ENCODE data around the gene DEFB110. TPM values are rescaled to one million over a fixed set of nuclear protein-coding genes. Genes with fewer than 3 reads are reported as not detected.

Gene DEFB110
- total and polyA plus RNA-seq, 2 donors (not counting 1 experiment from before 2014, with no cell fraction given) = not detected

DNA sequence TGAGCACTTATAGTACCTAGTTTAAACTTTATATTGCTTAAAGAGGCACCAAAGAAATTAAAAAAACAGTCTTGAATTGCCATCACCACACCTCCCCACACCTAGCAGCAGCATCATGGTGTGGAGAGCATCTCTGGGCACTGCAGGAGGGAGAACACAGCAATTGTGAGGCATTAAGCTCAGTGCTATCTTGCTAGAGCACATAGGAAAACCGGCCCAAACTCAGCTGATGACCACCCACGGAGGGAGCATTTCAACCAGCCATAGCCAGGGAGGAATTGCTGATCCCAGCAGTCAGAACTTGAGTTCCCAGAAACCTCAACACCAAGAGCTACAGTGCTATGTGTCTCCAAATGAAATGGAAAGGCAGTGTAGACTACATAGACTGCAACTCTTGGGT lies 32.9 kb downstream of the DEFB110 start:
- TF ChIP-seq EZH2 (IDR thresholded peaks at IDR 0.05; ENCODE audit: low read length, missing control alignments) = no peak
- TF ChIP-seq, protein P1, sequence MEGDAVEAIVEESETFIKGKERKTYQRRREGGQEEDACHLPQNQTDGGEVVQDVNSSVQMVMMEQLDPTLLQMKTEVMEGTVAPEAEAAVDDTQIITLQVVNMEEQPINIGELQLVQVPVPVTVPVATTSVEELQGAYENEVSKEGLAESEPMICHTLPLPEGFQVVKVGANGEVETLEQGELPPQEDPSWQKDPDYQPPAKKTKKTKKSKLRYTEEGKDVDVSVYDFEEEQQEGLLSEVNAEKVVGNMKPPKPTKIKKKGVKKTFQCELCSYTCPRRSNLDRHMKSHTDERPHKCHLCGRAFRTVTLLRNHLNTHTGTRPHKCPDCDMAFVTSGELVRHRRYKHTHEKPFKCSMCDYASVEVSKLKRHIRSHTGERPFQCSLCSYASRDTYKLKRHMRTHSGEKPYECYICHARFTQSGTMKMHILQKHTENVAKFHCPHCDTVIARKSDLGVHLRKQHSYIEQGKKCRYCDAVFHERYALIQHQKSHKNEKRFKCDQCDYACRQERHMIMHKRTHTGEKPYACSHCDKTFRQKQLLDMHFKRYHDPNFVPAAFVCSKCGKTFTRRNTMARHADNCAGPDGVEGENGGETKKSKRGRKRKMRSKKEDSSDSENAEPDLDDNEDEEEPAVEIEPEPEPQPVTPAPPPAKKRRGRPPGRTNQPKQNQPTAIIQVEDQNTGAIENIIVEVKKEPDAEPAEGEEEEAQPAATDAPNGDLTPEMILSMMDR (conservative IDR thresholded peaks at IDR 0.05 in 1 of 2, IDR thresholded peaks at IDR 0.05 in 1 of 2; ENCODE audit: low read depth in 1 of 2, low read length in 2 of 2) = no peak
- no peaks in the 10 kb centered on the region for H3K36me3 ChIP-seq (ENCODE audit: control insufficient read depth, insufficient read depth, low read length)

GRCh38 chr6:49987749-49988148 lies 34.0 kb downstream of the DEFB110 start:
- DNase-seq (ENCODE audit: low read depth in 2 of 2) = no peak
- Histone ChIP-seq H3K79me2 (ENCODE audit: control insufficient read depth, insufficient read depth, low read length) (no peaks in the 10 kb centered on the region), H4K20me1 (ENCODE audit: control insufficient read depth, extremely low read depth, insufficient read depth, low read length) (no peaks in the 10 kb centered on the region), H3K4me2 (ENCODE audit: extremely low read depth, insufficient read depth, low read length) (no peak overlapping the region), H3K36me3 (ENCODE audit: control insufficient read depth, insufficient read depth, low read length) (no peaks in the 10 kb centered on the region), H3K27me3 (ENCODE audit: control insufficient read depth, insufficient read depth, low read length) (no peaks in the 10 kb centered on the region), H3K27ac (ENCODE audit: insufficient read depth, low read length) (no peak overlapping the region), H3K4me3 (replicated peaks in 1 of 4; ENCODE audit: control extremely low read depth in 1 of 4, insufficient read depth in 1 of 4, low read depth in 3 of 4, low read length in 4 of 4) (no peak overlapping the region), H3K9me3 (ENCODE audit: control insufficient read depth, insufficient read depth, low read depth, low read length) (no peaks in the 10 kb centered on the region), H2AFZ (ENCODE audit: low read length) (no peak overlapping the region), H3K9ac (ENCODE audit: insufficient read depth, low read length) (no peak overlapping the region), H3K4me1 (ENCODE audit: control insufficient read depth, extremely low read depth, insufficient read depth, low read length) (no peaks in the 10 kb centered on the region)
- no peak for TF ChIP-seq EZH2 (IDR thresholded peaks at IDR 0.05; ENCODE audit: low read length, missing control alignments)
- TF ChIP-seq, protein P1 (conservative IDR thresholded peaks at IDR 0.05 in 1 of 2, IDR thresholded peaks at IDR 0.05 in 1 of 2; ENCODE audit: low read depth in 1 of 2, low read length in 2 of 2) = no peak

More for the DNA sequence above, 32.9 kb downstream of the DEFB110 start:
- Histone ChIP-seq H3K27me3 (ENCODE audit: control insufficient read depth, insufficient read depth, low read length) (no peaks in the 10 kb centered on the region), H4K20me1 (ENCODE audit: control insufficient read depth, extremely low read depth, insufficient read depth, low read length) (no peaks in the 10 kb centered on the region), H3K4me2 (ENCODE audit: extremely low read depth, insufficient read depth, low read length) (no peak overlapping the region), H3K4me1 (ENCODE audit: control insufficient read depth, extremely low read depth, insufficient read depth, low read length) (no peaks in the 10 kb centered on the region), H3K9me3 (ENCODE audit: control insufficient read depth, insufficient read depth, low read depth, low read length) (no peaks in the 10 kb centered on the region), H2AFZ (ENCODE audit: low read length) (no peak overlapping the region), H3K9ac (ENCODE audit: insufficient read depth, low read length) (no peak overlapping the region), H3K4me3 (replicated peaks in 1 of 4; ENCODE audit: control extremely low read depth in 1 of 4, insufficient read depth in 1 of 4, low read depth in 3 of 4, low read length in 4 of 4) (no peak overlapping the region), H3K79me2 (ENCODE audit: control insufficient read depth, insufficient read depth, low read length) (no peaks in the 10 kb centered on the region), H3K27ac (ENCODE audit: insufficient read depth, low read length) (no peak overlapping the region)
- DNase-seq (ENCODE audit: low read depth in 2 of 2) = no peak

GRCh38 chr6:49986551-49986950 lies 35.2 kb downstream of the DEFB110 start:
- Histone ChIP-seq H3K27me3 (ENCODE audit: control insufficient read depth, insufficient read depth, low read length) (no peaks in the 10 kb centered on the region), H3K36me3 (ENCODE audit: control insufficient read depth, insufficient read depth, low read length) (no peaks in the 10 kb centered on the region), H3K4me1 (ENCODE audit: control insufficient read depth, extremely low read depth, insufficient read depth, low read length) (no peaks in the 10 kb centered on the region), H3K4me2 (ENCODE audit: extremely low read depth, insufficient read depth, low read length) (no peak overlapping the region), H2AFZ (ENCODE audit: low read length) (no peak overlapping the region), H4K20me1 (ENCODE audit: control insufficient read depth, extremely low read depth, insufficient read depth, low read length) (no peaks in the 10 kb centered on the region), H3K9me3 (ENCODE audit: control insufficient read depth, insufficient read depth, low read depth, low read length) (no peaks in the 10 kb centered on the region), H3K9ac (ENCODE audit: insufficient read depth, low read length) (no peak overlapping the region), H3K4me3 (replicated peaks in 1 of 4; ENCODE audit: control extremely low read depth in 1 of 4, insufficient read depth in 1 of 4, low read depth in 3 of 4, low read length in 4 of 4) (no peak overlapping the region), H3K79me2 (ENCODE audit: control insufficient read depth, insufficient read depth, low read length) (no peaks in the 10 kb centered on the region), H3K27ac (ENCODE audit: insufficient read depth, low read length) (no peak overlapping the region)
- TF ChIP-seq EZH2 (IDR thresholded peaks at IDR 0.05; ENCODE audit: low read length, missing control alignments) = no peak
- TF ChIP-seq, protein P1 (conservative IDR thresholded peaks at IDR 0.05 in 1 of 2, IDR thresholded peaks at IDR 0.05 in 1 of 2; ENCODE audit: low read depth in 1 of 2, low read length in 2 of 2) = no peak
- DNase-seq (ENCODE audit: low read depth in 2 of 2) = no peak
